T-helper 17 cell (primary cell): ENCODE data around the gene CYRIA. TPM values are rescaled to one million over a fixed set of nuclear protein-coding genes. Genes with fewer than 3 reads are reported as not detected.

Experiments used
- ATAC-seq: fragments of 150-1000 bp; cut with Tn5 transposase; 2 replicates; pipeline ENCODE4 v1.10.0; 2021; ENCODE audit warnings: mild to moderate bottlenecking, moderate library complexity
- DNase-seq, 3 donors: peaks; one replicate each; pipeline versions ENCODE4 v3.0.0 to v3.0.0-alpha.2; 2020 to 2021
- H3K9me3 ChIP-seq: one replicate; pipeline ENCODE4 v1.7.0; 2013; ENCODE audit warnings: low read length, mild to moderate bottlenecking; ENCODE audit not compliant: control insufficient read depth, poor library complexity, severe bottlenecking
- H3K27ac Mint-ChIP-seq: one replicate; pipeline ENCODE4 v1.8.0; 2022; ENCODE audit warnings: mild to moderate bottlenecking, moderate library complexity, mixed read lengths
- H3K27me3 Mint-ChIP-seq: one replicate; pipeline ENCODE4 v1.8.0; 2022; ENCODE audit warnings: mixed read lengths
- H3K36me3 Mint-ChIP-seq: one replicate; pipeline ENCODE4 v1.8.0; 2022; ENCODE audit warnings: low read depth, mixed read lengths
- H3K4me1 Mint-ChIP-seq: one replicate; pipeline ENCODE4 v1.8.0; 2022; ENCODE audit warnings: mild to moderate bottlenecking, mixed read lengths
- H3K4me3 Mint-ChIP-seq: one replicate; pipeline ENCODE4 v1.8.0; 2022; ENCODE audit warnings: mild to moderate bottlenecking, moderate library complexity, mixed read lengths
- total RNA-seq, 4 donors: library from RNA in 2 of 4; stranded (reverse) in 2 of 4; gene quantifications; one replicate each; pipeline ENCODE4 v1.2.3 and lab custom pipeline; 2022 to 2026

The CYRIA gene
- total RNA-seq, 2 donors from 2014 or later, result 0.68 to 2.4 TPM

GRCh38 chr2:16640867-16641266 lies 24.8 kb downstream of the CYRIA start:
- Mint-ChIP-seq H3K36me3 (no peaks in the 10 kb centered on the region), H3K27ac (no peak overlapping the region), H3K27me3 (peaks cover 8% of the 10 kb centered on the region), H3K4me3 (no peak overlapping the region), H3K4me1 (peaks cover 8% of the 10 kb centered on the region)
- H3K9me3 ChIP-seq, result no peaks in the 10 kb centered on the region
- DNase-seq, result no peak
- ATAC-seq, result no peak

GRCh38 chr2:16640001-16640700 lies 25.5 kb downstream of the CYRIA start:
- H3K9me3 ChIP-seq, result no peaks in the 10 kb centered on the region
- Mint-ChIP-seq H3K36me3 (no peaks in the 10 kb centered on the region), H3K27ac (no peak overlapping the region), H3K4me1 (peaks cover 8% of the 10 kb centered on the region), H3K4me3 (no peak overlapping the region), H3K27me3 (peaks cover 4% of the 10 kb centered on the region)
- DNase-seq, result no peak
- no peak for ATAC-seq

GRCh38 chr2:16639431-16639830 lies 26.2 kb downstream of the CYRIA start:
- Mint-ChIP-seq H3K27me3 (peaks cover 11% of the 10 kb centered on the region), H3K4me1 (peaks cover 8% of the 10 kb centered on the region), H3K27ac (no peak overlapping the region), H3K4me3 (no peak overlapping the region), H3K36me3 (no peaks in the 10 kb centered on the region)
- ATAC-seq, result no peak
- H3K9me3 ChIP-seq, result no peaks in the 10 kb centered on the region
- no peak for DNase-seq

- H3K9me3 ChIP-seq, result no peaks in the 10 kb centered on the region
- ATAC-seq (no peak), DNase-seq (no peak)
- Mint-ChIP-seq H3K36me3 (no peaks in the 10 kb centered on the region), H3K4me3 (no peak overlapping the region), H3K4me1 (peaks cover 8% of the 10 kb centered on the region), H3K27me3 (peaks cover 16% of the 10 kb centered on the region), H3K27ac (no peak overlapping the region)
These were observed 26.7 kb downstream of the CYRIA start for GRCh38 chr2:16638946-16639345.

GRCh38 chr2:16637304-16637703 lies 28.3 kb downstream of the CYRIA start:
- H3K36me3 Mint-ChIP-seq, result no peaks in the 10 kb centered on the region
- H3K9me3 ChIP-seq, result no peaks in the 10 kb centered on the region
- peaks cover 31% of the 10 kb centered on the region for H3K27me3 Mint-ChIP-seq
- peaks cover 8% of the 10 kb centered on the region for H3K4me1 Mint-ChIP-seq
- no peak overlapping the region for H3K27ac Mint-ChIP-seq
- no peak overlapping the region for H3K4me3 Mint-ChIP-seq
- ATAC-seq, result no peak
- no peak for DNase-seq

GRCh38 chr2:16635791-16636699 lies 29.6 kb downstream of the CYRIA start:
- H3K9me3 ChIP-seq, result no peaks in the 10 kb centered on the region
- H3K27me3 Mint-ChIP-seq, result peaks cover 39% of the 10 kb centered on the region
- no peak overlapping the region for H3K4me3 Mint-ChIP-seq
- H3K4me1 Mint-ChIP-seq, result peaks cover 8% of the 10 kb centered on the region
- H3K36me3 Mint-ChIP-seq, result no peaks in the 10 kb centered on the region
- DNase-seq (no peak), ATAC-seq (no peak)
- H3K27ac Mint-ChIP-seq, result peak overlapping the region; percentile 69

GRCh38 chr2:16633621-16634430 lies 31.8 kb downstream of the CYRIA start:
- no peaks in the 10 kb centered on the region for H3K9me3 ChIP-seq
- Mint-ChIP-seq H3K27ac (no peak overlapping the region), H3K27me3 (peaks cover 54% of the 10 kb centered on the region), H3K36me3 (no peaks in the 10 kb centered on the region), H3K4me3 (no peak overlapping the region), H3K4me1 (peaks cover 6% of the 10 kb centered on the region)
- ATAC-seq, result no peak
- DNase-seq, result no peak

GRCh38 chr2:16632598-16632997 lies 33.0 kb downstream of the CYRIA start:
- ATAC-seq (no peak), DNase-seq (no peak)
- no peaks in the 10 kb centered on the region for H3K9me3 ChIP-seq
- Mint-ChIP-seq H3K27ac (no peak overlapping the region), H3K36me3 (no peaks in the 10 kb centered on the region), H3K4me1 (no peaks in the 10 kb centered on the region), H3K27me3 (peaks cover 57% of the 10 kb centered on the region), H3K4me3 (no peak overlapping the region)

- peaks cover 4% of the 10 kb centered on the region for H3K4me1 Mint-ChIP-seq
- no peak overlapping the region for H3K27ac Mint-ChIP-seq
- ATAC-seq (peak; percentile 57), DNase-seq (no peak)
- H3K36me3 Mint-ChIP-seq, result no peaks in the 10 kb centered on the region
- no peaks in the 10 kb centered on the region for H3K9me3 ChIP-seq
- H3K27me3 Mint-ChIP-seq, result peaks cover 74% of the 10 kb centered on the region
- no peak overlapping the region for H3K4me3 Mint-ChIP-seq
These were observed 35.2 kb downstream of the CYRIA start for GRCh38 chr2:16630463-16630862.

- Mint-ChIP-seq H3K27ac (no peak overlapping the region), H3K36me3 (no peaks in the 10 kb centered on the region), H3K4me3 (no peak overlapping the region), H3K27me3 (peaks cover 67% of the 10 kb centered on the region), H3K4me1 (peaks cover 8% of the 10 kb centered on the region)
- DNase-seq (no peak), ATAC-seq (no peak)
- H3K9me3 ChIP-seq, result no peaks in the 10 kb centered on the region
These were observed 35.9 kb downstream of the CYRIA start for GRCh38 chr2:16629770-16630169.

- peaks cover 60% of the 10 kb centered on the region for H3K27me3 Mint-ChIP-seq
- peaks cover 8% of the 10 kb centered on the region for H3K4me1 Mint-ChIP-seq
- ATAC-seq, result no peak
- H3K27ac Mint-ChIP-seq, result no peak overlapping the region
- H3K4me3 Mint-ChIP-seq, result no peak overlapping the region
- no peaks in the 10 kb centered on the region for H3K36me3 Mint-ChIP-seq
- no peak for DNase-seq
- H3K9me3 ChIP-seq, result no peaks in the 10 kb centered on the region
These were observed 36.6 kb downstream of the CYRIA start for GRCh38 chr2:16629044-16629443.

- H3K27ac Mint-ChIP-seq, result no peak overlapping the region
- H3K4me1 Mint-ChIP-seq, result peaks cover 14% of the 10 kb centered on the region
- no peak for ATAC-seq
- H3K27me3 Mint-ChIP-seq, result peaks cover 53% of the 10 kb centered on the region
- no peaks in the 10 kb centered on the region for H3K36me3 Mint-ChIP-seq
- DNase-seq, result no peak
- H3K4me3 Mint-ChIP-seq, result no peak overlapping the region
- H3K9me3 ChIP-seq, result no peaks in the 10 kb centered on the region
These were observed 37.3 kb downstream of the CYRIA start for GRCh38 chr2:16628314-16628713.

- Mint-ChIP-seq H3K27me3 (peaks cover 41% of the 10 kb centered on the region), H3K27ac (no peak overlapping the region), H3K36me3 (no peaks in the 10 kb centered on the region), H3K4me3 (no peak overlapping the region), H3K4me1 (peaks cover 22% of the 10 kb centered on the region)
- DNase-seq, result no peak
- no peaks in the 10 kb centered on the region for H3K9me3 ChIP-seq
- ATAC-seq, result no peak
These were observed 38.5 kb downstream of the CYRIA start for GRCh38 chr2:16626997-16627605.
